HG03159 (cell line): ENCODE results near the gene CTU1.
A peak's percentile ranks its signal among the peaks of the same experiment; 100 is the strongest.

ENCODE experiments used
- ATAC-seq: cut with Tn5 transposase; IDR thresholded peaks from one replicate; pipeline ENCODE4 v1.9.1; 2021; ENCODE audit warnings: mild to moderate bottlenecking, moderate library complexity; ENCODE audit not compliant: unreplicated experiment

CTU1 gene

GRCh38 chr19:51135004-51135403, 26.8 kb upstream of the CTU1 start:
- no peak for ATAC-seq

- no peak for ATAC-seq
Observed at GRCh38 chr19:51131780-51132680, 23.8 kb upstream of the CTU1 start.

GRCh38 chr19:51129716-51130115, 21.5 kb upstream of the CTU1 start:
- ATAC-seq, result no peak

DNA sequence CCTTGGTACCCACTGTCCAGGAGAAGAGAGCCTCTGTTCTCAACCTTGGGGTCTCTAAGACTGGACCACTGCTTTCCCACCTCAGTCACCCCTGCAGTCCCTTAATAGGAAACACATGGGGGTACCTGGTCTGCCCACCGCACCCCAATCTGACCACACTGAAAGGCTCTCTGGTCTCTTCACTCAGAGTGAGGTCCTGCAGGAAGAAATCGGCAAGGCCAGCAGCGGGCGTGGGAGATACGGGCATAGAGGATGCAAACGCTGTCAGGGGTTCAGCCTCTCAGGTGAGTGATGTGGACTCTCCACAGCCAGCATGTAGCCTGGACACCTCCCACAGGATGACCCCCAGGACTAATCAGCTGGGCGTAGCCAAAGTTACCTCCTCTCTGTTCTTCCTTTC, 20.0 kb upstream of the CTU1 start:
- no peak for ATAC-seq

DNA sequence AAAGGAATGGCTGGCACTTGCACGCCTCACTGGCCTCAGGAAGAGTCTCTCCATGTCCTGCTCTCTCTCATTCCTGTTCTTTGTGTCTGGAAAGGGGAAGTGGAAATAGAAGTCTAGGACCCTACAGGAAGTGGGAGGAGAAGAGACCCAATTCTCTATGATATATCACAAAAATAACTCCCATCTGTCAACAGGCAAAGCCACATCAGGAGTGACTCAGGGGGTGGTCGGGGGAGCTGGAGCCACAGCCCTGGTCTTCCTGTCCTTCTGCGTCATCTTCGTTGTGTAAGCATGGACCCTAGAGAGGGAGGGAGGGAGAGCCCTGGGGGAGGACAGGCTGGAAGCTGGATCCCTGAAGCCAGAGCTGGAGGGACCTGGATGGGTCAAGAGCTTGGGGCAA, 19.5 kb upstream of the CTU1 start:
- no peak for ATAC-seq

DNA sequence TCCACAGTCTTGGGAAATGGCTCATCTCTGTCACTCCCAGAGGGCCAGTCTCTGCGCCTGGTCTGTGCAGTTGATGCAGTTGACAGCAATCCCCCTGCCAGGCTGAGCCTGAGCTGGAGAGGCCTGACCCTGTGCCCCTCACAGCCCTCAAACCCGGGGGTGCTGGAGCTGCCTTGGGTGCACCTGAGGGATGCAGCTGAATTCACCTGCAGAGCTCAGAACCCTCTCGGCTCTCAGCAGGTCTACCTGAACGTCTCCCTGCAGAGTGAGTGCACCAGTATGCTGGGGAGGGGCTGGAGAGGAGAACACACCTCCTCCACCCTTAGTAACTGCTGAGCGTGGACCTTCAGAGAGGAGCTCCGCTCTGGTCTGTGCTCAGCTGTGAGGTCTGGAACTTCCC, 18.8 kb upstream of the CTU1 start:
- ATAC-seq, result no peak

DNA sequence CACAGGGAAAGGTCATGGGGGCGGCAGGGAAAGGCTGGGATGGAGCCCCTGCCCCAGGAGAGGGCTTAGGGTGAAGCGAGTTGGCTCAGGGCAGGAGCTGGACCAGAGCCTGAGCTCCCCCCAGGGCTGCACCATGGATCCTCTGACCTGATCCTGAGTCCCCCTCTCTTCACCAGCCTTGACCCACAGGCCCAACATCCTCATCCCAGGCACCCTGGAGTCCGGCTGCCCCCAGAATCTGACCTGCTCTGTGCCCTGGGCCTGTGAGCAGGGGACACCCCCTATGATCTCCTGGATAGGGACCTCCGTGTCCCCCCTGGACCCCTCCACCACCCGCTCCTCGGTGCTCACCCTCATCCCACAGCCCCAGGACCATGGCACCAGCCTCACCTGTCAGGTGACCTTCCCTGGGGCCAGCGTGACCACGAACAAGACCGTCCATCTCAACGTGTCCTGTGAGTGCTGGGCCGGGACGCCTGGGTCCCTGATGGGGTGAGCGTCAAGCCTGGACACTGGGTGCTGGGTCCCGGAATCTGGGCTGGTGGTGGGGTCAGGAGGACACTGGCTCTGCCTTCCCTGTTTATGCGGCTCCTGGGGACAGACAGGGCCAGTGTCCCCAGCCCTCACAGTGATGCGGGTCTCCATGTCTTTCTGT, 17.3 kb upstream of the CTU1 start:
- no peak for ATAC-seq

DNA sequence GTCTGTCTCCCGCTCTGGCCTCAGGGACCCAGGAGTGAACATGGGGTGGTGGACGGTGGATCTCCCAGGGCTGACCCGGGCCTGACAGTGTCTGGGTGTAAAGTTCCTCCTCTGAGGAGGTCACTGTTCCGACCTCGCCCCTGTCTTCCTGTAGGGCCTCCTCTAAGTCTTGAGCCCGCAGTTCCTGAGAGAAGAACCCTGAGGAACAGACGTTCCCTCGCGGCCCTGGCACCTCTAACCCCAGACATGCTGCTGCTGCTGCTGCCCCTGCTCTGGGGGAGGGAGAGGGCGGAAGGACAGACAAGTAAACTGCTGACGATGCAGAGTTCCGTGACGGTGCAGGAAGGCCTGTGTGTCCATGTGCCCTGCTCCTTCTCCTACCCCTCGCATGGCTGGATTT, 16.5 kb upstream of the CTU1 start, which contains the start of gene SIGLEC9:
Gene SIGLEC9 (plus strand): TSS at position 178 of the 400 bp plus-strand sequence. CDS start 69 bp downstream, at position 247.
- no peak for ATAC-seq

- ATAC-seq, result no peak
Observed at GRCh38 chr19:51124216-51124615, 16.0 kb upstream of the CTU1 start.

- no peak for ATAC-seq
Observed at GRCh38 chr19:51123802-51124201, 15.6 kb upstream of the CTU1 start.

DNA sequence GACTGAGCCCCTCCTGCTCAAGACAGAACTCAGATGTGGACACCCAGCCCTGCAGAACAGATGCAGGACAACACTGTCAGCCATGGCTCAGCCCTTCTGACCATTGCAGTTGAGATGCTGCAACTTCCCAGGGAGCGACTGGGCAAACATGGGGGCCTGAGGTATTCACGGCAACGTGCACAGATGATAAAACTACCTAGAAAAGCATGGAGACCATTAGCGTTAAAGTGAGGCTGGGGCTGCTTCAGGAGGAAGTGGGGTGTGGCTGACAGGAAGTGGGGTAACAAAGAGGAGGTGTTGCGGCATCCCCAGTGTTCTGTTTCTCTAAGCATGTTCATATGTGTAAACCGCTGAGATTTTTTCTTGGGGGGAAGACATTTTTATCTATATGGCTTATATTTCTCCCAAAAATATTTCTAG, 15.2 kb upstream of the CTU1 start:
- ATAC-seq, result no peak

GRCh38 chr19:51122112-51122981, 14.1 kb upstream of the CTU1 start:
- ATAC-seq, result no peak

- ATAC-seq, result no peak
Observed at GRCh38 chr19:51121257-51121656, 13.0 kb upstream of the CTU1 start.

DNA sequence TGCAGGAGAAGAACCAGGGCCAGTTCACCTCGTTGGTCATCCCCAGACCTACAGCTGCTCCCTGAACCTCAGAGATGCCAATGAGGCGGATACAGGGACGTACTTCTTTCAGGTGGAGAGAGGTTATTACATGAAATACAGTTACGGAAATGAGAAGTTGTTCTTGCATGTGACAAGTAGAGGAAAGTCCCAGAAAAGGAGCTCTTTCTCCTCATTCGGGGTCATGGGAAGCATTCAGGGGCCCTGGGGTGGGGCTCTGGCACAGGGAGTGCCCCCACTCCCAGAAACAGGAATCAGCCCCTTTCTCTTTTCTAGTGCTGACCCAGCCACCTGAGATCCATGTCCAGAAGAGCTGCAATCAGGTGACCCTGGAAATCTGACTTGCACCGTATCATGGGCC, 12.0 kb upstream of the CTU1 start:
- no peak for ATAC-seq

DNA sequence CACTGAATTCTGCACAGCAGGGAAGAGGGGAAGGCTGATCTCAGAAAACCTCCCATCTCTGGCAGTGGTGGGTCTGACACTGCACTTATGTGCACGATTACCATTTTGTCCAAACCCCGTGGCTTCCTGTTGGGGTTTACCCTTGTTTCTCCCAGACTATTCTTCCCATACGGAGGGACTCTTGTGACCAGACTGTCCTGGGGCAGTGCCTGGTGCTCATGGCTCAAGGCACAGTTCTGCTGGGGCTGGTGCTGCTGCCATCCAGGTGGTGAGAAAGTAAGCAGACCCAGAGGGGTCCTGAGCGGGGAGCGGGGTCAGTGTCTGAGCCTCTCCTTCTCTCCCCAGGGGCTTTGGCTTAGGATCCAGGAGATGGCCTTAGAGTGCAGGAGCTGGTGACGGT, 11.4 kb upstream of the CTU1 start:
- no peak for ATAC-seq

GRCh38 chr19:51119101-51119500, 10.9 kb upstream of the CTU1 start:
- ATAC-seq, result no peak

DNA sequence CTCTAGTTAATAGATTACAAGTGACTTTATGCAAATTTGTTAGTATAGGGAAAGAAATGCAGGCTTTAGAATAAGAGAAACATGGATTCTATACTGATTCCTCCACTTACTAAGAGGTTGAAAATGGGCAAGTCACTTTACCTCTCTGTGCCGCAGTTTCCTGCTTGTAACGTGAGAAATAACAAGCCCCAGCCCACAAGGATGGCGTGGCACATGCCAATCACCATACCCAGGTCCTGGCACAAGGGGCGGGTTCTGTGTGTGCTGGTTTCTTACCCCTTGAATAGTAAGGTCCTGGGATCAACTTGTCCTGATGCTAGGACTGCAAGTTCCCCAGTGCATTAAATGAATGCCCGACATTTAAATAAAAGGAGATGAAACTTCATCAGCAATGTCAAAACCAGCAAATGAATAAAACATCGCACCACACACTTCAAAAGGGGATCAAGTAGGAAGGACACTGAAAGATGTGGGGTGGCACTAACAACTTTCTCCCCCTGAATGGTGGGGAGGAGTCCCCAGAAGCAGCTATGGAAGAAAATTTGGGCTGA, 8.6 kb upstream of the CTU1 start:
- ATAC-seq, result no peak

DNA sequence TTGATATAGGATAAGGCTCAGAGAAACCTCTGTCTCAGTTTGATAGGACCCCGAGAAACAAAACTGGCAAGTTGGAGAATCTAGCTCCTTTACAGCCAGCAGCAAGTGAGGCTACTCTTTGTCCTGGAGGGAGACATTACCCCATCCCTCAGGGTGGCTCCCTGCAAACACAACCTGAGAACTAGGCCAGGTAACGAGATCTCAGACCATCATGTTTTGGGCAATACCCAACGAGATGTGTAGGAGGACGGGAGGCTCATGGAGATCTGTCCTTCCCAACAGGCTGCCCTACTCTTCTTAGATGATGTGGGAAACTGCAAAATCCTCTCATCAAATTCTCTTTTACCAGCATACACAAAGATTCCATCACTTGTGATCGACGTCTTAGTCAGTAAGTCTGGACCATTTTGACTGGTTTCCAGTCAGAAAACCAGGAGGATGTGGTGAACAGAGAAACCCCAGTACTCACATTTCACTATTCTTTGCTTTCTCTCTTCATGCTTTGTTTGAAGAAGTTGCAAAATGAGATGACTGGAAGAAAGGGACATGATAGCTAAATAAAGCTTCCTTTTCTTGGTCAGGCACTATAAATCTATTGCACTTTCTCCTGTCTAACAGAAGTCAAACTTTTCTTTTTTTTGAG, 6.0 kb upstream of the CTU1 start:
- no peak for ATAC-seq

GRCh38 chr19:51111606-51112005, 3.4 kb upstream of the CTU1 start:
- no peak for ATAC-seq

GRCh38 chr19:51110666-51110971, 2.4 kb upstream of the CTU1 start:
- ATAC-seq, result no peak

- peak; percentile 34 for ATAC-seq
Observed at GRCh38 chr19:51108805-51109146, 567 bp upstream of the CTU1 start.
